Measurements from ENCODE around the gene CDH12.

DNA sequence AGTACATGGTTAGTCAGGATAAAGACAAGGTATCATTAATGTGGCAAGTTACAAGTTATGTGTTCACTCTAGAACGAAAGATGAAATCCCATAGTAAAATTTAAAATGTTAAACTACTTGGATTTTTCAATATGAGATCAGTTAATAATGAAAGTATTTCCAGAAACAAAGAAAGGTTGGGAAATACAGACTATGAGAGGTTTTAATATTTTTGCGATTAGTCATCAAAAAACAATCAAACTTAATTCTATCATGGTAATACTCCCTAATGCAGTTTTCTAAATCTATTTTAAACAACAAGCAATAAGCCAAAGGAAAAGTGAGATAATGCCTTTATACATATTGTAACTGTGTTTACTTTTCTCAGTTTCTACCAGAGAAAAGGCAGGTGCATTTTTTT lies 10.6 kb downstream of the CDH12 start:
- TF ChIP-seq EZH2phosphoT487 (IDR thresholded peaks at IDR 0.05; ENCODE audit: insufficient read depth, low read depth) (no peak), EZH2 (IDR thresholded peaks at IDR 0.05; ENCODE audit: insufficient read depth, poor library complexity, severe bottlenecking) (no peak)
